Activated CD4-positive, alpha-beta memory T cell treated with anti-CD3 and anti-CD28 coated beads, Interleukin-2, amount 10 ng/mL, durations not matched to agents 7 days and 5 days (primary cell): ENCODE measurements around the gene ARID1B. TPM values are rescaled to one million over a fixed set of nuclear protein-coding genes. Genes with fewer than 3 reads are reported as not detected.

Source experiments
- CTCF ChIA-PET: fragments of 350-600 bp; sonication (Branson Sonifier 250); formaldehyde crosslinking; loops from one replicate; lab custom pipeline; 2021; ENCODE audit warnings: antibody characterized with exemption, inconsistent platforms; lab: Charles Lee
- POLR2A ChIA-PET: fragments of 350-600 bp; sonication (Branson Sonifier 250); formaldehyde crosslinking; loops from one replicate; lab custom pipeline; 2021; ENCODE audit warnings: antibody characterized with exemption; lab: Charles Lee
- DNase-seq: peaks from one replicate; pipeline ENCODE4 v3.0.0-alpha.2; 2020
- H3K27ac Mint-ChIP-seq: one replicate; pipeline ENCODE4 v1.8.0; 2021; ENCODE audit warnings: mild to moderate bottlenecking, mixed read lengths
- H3K27me3 Mint-ChIP-seq: one replicate; pipeline ENCODE4 v1.8.0; 2021; ENCODE audit warnings: mixed read lengths
- H3K36me3 Mint-ChIP-seq: one replicate; pipeline ENCODE4 v1.8.0; 2021; ENCODE audit warnings: low read depth, mixed read lengths
- H3K4me1 Mint-ChIP-seq: one replicate; pipeline ENCODE4 v1.8.0; 2021; ENCODE audit warnings: mixed read lengths
- H3K4me3 Mint-ChIP-seq: one replicate; pipeline ENCODE4 v1.8.0; 2021; ENCODE audit warnings: mild to moderate bottlenecking, mixed read lengths
- H3K9me3 Mint-ChIP-seq: one replicate; pipeline ENCODE4 v1.8.0; 2021; ENCODE audit warnings: mixed read lengths
- total RNA-seq, 2 experiments: library from RNA; stranded (reverse); gene quantifications; one replicate each; pipeline ENCODE4 v1.2.3, GENCODE V29; 2021

Gene ARID1B
- 10 to 100 TPM; 63.4 to 65.5 TPM for total RNA-seq

DNA sequence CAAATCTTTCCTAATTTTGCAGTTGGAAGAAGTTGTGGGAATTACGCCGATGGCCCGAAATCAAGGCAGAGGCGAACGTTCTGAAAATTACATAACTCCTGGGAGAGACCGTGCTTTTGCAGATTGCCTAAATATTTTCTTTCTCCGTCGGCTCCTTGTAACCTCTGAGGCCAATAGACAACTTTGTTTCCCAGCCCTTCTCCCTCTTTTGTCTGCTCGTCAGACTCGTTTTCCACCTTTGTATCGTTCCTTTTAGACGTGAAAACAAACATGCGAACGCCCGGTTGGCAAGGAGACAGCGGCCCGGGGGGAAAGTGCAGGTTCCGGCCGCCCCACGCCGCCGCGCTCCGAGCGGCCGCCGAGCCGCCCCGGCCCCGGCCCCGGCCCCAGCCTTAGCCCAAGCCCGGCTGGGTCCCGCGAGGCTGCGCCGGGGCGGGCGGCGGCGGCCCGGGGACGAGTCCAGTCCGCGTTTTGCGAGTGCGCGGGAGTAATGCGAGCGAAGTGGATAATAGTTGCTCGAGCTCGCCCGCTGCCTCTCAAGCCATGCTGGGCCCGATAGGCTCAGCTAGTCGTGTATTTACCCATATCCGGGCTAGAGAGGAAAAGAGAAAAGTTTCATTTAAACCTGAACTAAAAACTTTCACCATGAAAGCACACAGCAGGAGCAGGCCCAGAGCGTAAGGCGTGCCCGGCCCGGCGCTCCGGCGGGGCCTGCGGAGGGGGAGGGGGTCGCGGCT, at the start of gene ARID1B:
ARID1B (plus strand) TSS at position 539 of the 737 bp plus-strand sequence. CDS start 303 bp downstream, outside the sequence.
- ChIA-PET POLR2A (interaction anchor here (0.7 to 4.7 kb wide), 9 partner anchors 8 to 324 kb away, joined by 3 to 78 read pairs (median 5); no protein-coding TSS in a partner anchor), CTCF (interaction anchor here (0.9 to 1.5 kb wide), 4 partner anchors 9 to 538 kb away, joined by 3 to 5 read pairs (median 3); no protein-coding TSS in a partner anchor)
- DNase-seq = peak; percentile 81
- peak within 1 kb of the TSS; percentile 85 for H3K4me3 Mint-ChIP-seq
- H3K4me1 Mint-ChIP-seq = peaks cover 26% of the 10 kb centered on the region
- H3K36me3 Mint-ChIP-seq = peaks cover 7% of the 10 kb centered on the region
- H3K27ac Mint-ChIP-seq = peak within 1 kb of the TSS; percentile 98
- no peaks in the 10 kb centered on the region for H3K27me3 Mint-ChIP-seq
- no peaks in the 10 kb centered on the region for H3K9me3 Mint-ChIP-seq

DNA sequence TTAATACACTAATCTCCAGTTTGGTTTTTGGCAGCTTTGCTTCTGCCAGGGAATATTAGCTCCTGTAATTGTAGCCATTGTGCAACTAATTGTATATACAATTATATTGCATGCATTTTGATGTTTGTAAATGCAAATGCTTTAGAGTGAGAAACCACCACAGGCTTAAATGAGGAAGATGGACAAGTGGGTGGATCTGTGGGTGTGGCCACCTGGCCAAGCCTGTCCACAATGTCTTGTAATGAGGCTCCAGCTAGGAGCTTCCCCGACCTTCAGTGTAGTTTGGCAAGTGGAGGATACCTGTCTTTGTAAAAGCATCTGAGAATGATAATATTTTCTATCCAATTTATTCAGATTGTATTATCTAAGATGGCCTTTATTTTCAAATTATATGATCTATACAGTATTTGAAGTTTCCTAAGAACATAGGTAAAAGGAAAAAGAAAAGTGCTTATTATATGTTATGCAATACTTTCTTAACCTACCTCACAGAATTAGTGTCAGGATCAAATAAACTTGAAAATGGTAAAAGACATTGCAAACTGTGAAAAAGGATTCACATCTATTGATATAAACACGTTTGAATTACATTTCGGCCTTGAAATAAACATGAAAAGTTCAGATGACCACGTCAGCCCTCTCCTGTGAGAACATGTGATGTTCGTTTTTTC, 49.3 kb upstream of the ARID1B start:
- no peak overlapping the region for H3K27ac Mint-ChIP-seq
- POLR2A ChIA-PET = no interaction called here
- no peaks in the 10 kb centered on the region for H3K9me3 Mint-ChIP-seq
- CTCF ChIA-PET = no interaction called here
- peaks cover 11% of the 10 kb centered on the region for H3K27me3 Mint-ChIP-seq
- H3K36me3 Mint-ChIP-seq = no peaks in the 10 kb centered on the region
- H3K4me3 Mint-ChIP-seq = no peak overlapping the region
- no peak for DNase-seq
- peaks cover 2% of the 10 kb centered on the region for H3K4me1 Mint-ChIP-seq

DNA sequence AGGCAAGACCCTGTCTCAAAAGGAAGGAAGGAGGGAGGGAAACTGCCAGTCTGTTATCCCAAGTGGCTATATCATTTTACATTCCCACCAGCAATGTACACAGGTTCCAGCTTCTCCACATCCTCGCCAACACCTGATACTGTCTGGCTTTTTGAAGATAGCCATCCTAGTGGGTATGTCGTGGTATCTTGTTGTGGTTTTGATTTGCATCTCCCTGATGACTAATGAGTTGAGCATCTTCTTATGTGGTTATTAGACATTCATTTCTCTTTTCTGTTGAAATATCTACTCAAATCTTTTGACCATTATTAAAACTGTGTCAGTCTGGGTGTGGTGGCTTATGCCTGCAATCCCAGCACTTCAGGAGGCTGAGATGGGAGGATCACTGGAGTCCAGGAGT, 47.9 kb upstream of the ARID1B start:
- Mint-ChIP-seq H3K4me3 (no peak overlapping the region), H3K36me3 (no peaks in the 10 kb centered on the region), H3K4me1 (peaks cover 2% of the 10 kb centered on the region), H3K27ac (no peak overlapping the region), H3K27me3 (peaks cover 11% of the 10 kb centered on the region), H3K9me3 (no peaks in the 10 kb centered on the region)
- ChIA-PET CTCF (no interaction called here), POLR2A (no interaction called here)
- no peak for DNase-seq

DNA sequence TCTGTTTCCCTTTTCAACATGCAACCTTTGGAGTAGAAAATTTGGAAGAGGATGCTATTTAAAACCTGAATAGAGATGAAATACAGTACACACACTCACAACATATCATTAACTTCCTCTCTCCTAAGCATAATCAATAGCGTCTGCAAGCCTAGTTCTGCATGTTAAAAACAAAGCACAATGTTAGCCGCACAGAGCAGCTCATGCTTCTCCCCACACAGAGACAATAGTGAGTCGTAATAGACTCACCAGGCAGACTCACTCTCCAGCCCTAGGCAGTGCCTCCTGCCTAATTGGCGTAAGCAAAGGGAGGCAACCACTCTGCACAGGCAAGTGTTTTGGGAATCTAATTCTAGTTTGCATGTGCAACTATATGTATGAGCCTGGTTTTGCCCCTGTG, 45.8 kb upstream of the ARID1B start:
- H3K9me3 Mint-ChIP-seq = no peaks in the 10 kb centered on the region
- no peak overlapping the region for H3K4me3 Mint-ChIP-seq
- peaks cover 10% of the 10 kb centered on the region for H3K27me3 Mint-ChIP-seq
- no peaks in the 10 kb centered on the region for H3K36me3 Mint-ChIP-seq
- ChIA-PET POLR2A (no interaction called here), CTCF (no interaction called here)
- DNase-seq = no peak
- no peak overlapping the region for H3K27ac Mint-ChIP-seq
- peaks cover 2% of the 10 kb centered on the region for H3K4me1 Mint-ChIP-seq

DNA sequence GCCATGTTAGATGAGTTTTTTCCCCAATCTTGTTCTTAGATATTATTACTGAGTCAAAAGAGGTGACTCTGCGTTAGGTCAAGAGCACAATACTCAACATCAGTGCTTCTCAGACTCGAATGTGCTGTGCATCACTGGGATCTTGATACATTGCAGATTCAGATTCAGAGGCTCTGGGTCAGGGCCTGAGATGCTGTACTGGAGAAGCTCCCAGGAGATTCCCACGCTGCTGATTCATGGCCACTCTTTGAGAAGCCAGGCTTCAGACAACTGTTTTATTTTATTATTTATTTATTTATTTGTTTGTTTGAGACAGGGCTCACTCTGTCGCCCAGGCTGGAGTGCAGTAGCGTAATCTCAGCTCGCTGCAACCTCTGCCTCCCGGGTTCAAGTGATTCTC, 41.4 kb upstream of the ARID1B start:
- Mint-ChIP-seq H3K9me3 (peaks cover 8% of the 10 kb centered on the region), H3K4me3 (no peak overlapping the region), H3K36me3 (peaks cover 3% of the 10 kb centered on the region), H3K27ac (no peak overlapping the region), H3K4me1 (no peaks in the 10 kb centered on the region), H3K27me3 (no peaks in the 10 kb centered on the region)
- DNase-seq = no peak
- ChIA-PET POLR2A (no interaction called here), CTCF (no interaction called here)

DNA sequence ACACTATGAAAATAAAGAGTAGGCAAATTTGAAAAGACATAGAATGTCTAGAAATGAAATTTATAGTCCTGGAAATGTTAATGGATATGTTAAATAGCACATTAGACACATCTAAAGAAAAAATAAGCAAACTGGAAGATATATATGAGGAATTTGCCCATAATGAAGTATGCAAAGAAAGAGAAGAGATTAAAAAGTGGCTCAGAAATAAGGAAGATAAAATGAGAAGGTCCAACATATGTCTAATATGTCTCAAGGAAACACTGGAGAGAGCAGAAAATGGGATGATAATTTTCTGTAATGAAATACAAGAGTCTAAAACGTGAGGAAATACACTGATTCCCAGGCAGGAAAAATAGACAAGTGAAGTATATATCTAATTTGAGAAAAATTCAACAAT, 36.6 kb upstream of the ARID1B start:
- H3K36me3 Mint-ChIP-seq = peaks cover 4% of the 10 kb centered on the region
- H3K4me3 Mint-ChIP-seq = no peak overlapping the region
- peaks cover 2% of the 10 kb centered on the region for H3K27me3 Mint-ChIP-seq
- peaks cover 10% of the 10 kb centered on the region for H3K9me3 Mint-ChIP-seq
- CTCF ChIA-PET = no interaction called here
- H3K27ac Mint-ChIP-seq = no peak overlapping the region
- POLR2A ChIA-PET = interaction anchor here (0.7 kb wide), 1 partner anchor 40 kb away, joined by 3 read pairs; no protein-coding TSS in a partner anchor
- DNase-seq = no peak
- no peaks in the 10 kb centered on the region for H3K4me1 Mint-ChIP-seq

DNA sequence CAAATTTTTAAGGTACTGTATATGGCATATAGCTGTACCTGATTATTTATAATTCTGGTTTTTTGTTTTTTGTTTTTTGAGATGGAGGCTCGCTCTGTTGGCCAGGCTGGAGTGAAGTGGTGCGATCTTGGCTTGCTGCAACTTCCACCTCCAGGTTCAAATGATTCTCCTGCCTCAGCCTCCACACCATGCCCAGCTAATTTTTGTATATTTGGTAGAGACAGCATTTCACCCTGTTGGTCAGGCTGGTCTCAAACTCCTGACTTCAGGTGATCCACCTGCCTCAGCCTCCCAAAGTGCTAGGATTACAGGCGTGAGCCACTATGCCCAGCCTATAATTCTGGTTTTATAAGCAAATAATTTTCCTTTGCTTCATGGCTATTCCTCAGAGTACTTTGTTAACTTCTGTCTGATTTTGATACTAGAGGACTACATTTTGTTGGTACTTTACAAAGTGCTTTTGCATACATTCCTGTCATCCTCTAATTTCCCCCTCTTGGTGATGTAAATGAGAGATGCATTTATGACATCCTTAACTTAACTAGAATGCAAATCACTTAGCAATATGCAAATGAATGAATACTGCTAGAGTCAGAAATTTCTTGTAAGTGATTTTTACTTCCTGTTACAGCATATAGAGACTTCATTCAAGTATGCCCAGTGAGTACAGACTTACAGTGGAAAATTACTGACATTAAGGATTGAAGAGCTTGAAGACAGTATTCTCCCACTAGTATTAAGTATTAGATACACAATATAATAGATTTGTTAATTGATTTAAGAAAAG, 35.7 kb upstream of the ARID1B start:
- ChIA-PET POLR2A (interaction anchor here (0.7 kb wide), 1 partner anchor 39 kb away, joined by 3 read pairs; no protein-coding TSS in a partner anchor), CTCF (no interaction called here)
- peaks cover 10% of the 10 kb centered on the region for H3K9me3 Mint-ChIP-seq
- no peak overlapping the region for H3K27ac Mint-ChIP-seq
- peaks cover 4% of the 10 kb centered on the region for H3K36me3 Mint-ChIP-seq
- H3K4me1 Mint-ChIP-seq = no peaks in the 10 kb centered on the region
- H3K27me3 Mint-ChIP-seq = peaks cover 2% of the 10 kb centered on the region
- no peak overlapping the region for H3K4me3 Mint-ChIP-seq
- no peak for DNase-seq

DNA sequence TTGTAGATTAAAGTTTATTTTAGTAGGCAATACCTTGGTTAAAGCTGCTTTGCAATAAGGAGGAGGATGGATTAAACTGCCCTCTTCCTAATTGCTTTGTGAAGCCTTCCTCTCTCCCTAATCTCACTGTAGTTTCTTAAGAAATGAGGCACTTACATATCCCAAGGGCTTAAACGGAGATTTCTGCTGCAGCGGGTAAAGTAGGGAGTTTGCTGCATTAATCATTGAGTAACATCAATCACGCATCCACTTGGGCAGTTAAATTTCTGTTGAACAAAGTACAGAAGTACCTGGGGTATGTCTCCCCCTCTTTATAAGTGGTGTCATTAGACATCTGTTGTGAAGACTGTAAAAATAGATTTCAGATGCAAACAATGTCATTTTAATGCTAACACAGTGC, 29.5 kb upstream of the ARID1B start:
- no peak for DNase-seq
- POLR2A ChIA-PET = no interaction called here
- H3K4me3 Mint-ChIP-seq = no peak overlapping the region
- CTCF ChIA-PET = no interaction called here
- no peak overlapping the region for H3K27ac Mint-ChIP-seq
- peaks cover 7% of the 10 kb centered on the region for H3K27me3 Mint-ChIP-seq
- H3K4me1 Mint-ChIP-seq = no peaks in the 10 kb centered on the region
- no peaks in the 10 kb centered on the region for H3K9me3 Mint-ChIP-seq
- no peaks in the 10 kb centered on the region for H3K36me3 Mint-ChIP-seq

DNA sequence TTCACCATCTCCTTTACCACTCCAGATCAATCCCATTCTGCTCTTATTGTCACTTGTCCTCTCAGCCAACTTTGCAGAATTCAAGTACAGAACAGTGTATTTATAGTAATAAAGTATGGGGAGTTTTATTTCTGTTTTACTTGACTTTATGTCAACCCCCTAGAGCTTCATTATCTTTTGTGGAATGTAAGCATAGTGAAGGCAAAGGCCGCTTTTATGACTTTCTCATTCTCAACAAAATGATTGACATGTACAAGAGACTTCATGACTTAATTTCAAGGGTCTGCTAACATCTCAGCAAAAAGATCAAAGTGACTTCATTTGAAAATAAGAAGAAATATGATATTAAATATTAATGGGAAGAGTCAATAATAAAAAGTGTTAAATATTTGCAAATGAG, 28.7 kb upstream of the ARID1B start:
- H3K9me3 Mint-ChIP-seq = no peaks in the 10 kb centered on the region
- ChIA-PET CTCF (no interaction called here), POLR2A (no interaction called here)
- no peak for DNase-seq
- no peak overlapping the region for H3K4me3 Mint-ChIP-seq
- peaks cover 7% of the 10 kb centered on the region for H3K27me3 Mint-ChIP-seq
- H3K27ac Mint-ChIP-seq = no peak overlapping the region
- H3K4me1 Mint-ChIP-seq = no peaks in the 10 kb centered on the region
- H3K36me3 Mint-ChIP-seq = no peaks in the 10 kb centered on the region

DNA sequence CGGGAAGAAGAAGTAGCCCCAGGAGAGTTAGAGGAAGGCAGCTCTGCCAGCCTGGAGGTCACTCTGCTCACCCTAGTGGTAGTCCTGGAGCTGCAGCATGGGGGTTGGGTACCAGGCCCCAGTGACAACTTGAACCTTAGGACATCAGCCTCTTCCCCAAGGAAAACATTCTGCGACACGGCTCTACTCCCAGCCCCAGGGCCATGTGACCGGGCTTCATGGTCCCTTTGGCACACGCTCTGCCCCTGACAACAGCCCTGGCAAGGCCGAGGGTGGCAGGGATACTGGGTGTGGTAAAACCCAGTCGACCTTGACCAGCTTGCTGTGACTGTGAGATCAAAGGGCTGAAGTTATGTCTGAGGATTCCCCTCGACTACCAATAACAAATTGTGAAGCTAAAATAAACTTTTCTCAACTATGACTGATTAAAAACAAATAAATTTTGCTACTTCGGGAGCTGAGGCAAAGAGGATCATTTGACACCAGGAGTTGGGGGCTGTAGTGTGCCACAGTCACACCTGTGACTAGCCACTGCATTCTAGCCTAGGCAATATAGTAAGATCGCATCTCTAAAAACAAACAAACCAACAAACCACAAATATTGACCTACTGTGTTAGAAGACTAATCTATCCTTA, 24.4 kb upstream of the ARID1B start:
- H3K9me3 Mint-ChIP-seq = no peaks in the 10 kb centered on the region
- CTCF ChIA-PET = interaction anchor here (0.6 to 0.8 kb wide), 2 partner anchors 10 to 1599 kb away, joined by 3 read pairs; no protein-coding TSS in a partner anchor

DNA sequence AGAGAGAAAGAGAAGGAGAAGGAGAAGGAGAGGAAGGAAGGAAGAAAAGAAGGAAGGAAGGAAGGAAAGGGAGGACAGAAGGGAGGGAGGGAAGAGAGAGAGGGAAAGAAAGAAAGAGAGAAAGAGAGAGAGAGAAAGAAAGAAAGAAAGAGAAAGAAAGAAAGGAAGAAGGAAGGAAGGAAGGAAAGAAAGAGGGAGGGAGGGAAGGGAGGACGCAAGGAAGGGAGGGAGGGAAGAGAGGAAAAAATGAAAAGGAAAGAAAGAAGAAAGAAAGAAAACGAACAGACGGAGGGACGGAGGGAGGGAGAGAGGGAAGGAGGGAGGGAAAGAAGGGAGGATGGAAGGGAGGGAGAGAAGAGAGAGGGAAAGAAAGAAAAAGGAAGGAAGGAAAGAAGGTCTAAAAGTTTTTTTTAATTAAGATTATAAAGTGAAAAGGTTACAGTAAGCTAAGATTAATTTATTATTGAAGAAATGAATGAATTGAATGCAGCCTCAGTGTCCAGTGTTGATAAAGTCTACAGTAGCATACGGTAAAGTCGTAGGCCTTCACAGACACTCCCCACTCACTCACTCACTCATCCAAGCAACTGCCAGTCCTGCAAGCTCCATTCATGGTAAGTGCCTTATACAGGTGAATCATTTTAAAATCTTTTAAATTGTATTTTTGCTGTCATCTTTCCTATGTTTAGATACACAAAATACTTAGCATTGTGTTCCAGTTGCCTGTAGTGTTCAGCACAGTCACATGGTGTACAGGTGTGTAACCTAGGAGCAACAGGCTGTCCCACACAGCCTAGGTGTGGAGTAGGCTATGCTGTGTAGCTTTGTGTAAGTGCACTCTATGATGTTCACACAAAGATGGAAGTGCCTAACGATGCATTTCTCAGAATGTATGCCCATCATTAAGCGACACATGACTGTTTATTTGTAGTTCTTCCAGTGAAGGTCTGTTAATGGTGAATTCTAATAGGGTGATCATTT, 20.3 kb upstream of the ARID1B start:
- no peak overlapping the region for H3K4me3 Mint-ChIP-seq
- H3K36me3 Mint-ChIP-seq = no peaks in the 10 kb centered on the region
- DNase-seq = no peak
- CTCF ChIA-PET = no interaction called here
- H3K9me3 Mint-ChIP-seq = no peaks in the 10 kb centered on the region
- POLR2A ChIA-PET = no interaction called here
- H3K27ac Mint-ChIP-seq = no peak overlapping the region
- H3K4me1 Mint-ChIP-seq = no peaks in the 10 kb centered on the region
- peaks cover 5% of the 10 kb centered on the region for H3K27me3 Mint-ChIP-seq

More for the DNA sequence above, 24.4 kb upstream of the ARID1B start:
- no peak overlapping the region for H3K27ac Mint-ChIP-seq
- no peaks in the 10 kb centered on the region for H3K36me3 Mint-ChIP-seq
- H3K27me3 Mint-ChIP-seq = peaks cover 5% of the 10 kb centered on the region
- H3K4me3 Mint-ChIP-seq = no peak overlapping the region
- H3K4me1 Mint-ChIP-seq = no peaks in the 10 kb centered on the region
- POLR2A ChIA-PET = no interaction called here
- DNase-seq = no peak

DNA sequence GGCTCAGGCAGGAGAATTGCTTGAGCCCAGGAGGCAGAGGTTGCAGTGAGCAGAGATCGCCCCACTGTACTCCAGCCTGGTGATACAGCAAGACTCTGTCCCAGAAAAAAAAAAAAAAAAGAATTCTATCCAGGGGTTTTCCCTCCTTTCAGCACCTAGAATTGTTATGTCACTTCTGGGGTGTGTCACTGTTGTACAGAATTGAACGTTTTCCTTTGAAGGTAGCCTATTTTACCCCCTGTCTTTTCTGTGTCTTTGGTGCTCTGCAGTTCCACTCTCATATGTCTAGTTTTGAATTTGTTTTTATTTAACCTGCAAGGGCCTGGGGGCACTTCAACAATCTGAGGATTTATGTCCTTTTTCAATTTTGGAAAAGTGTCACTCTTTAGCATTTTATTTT, 19.3 kb upstream of the ARID1B start:
- CTCF ChIA-PET = no interaction called here
- H3K4me1 Mint-ChIP-seq = no peaks in the 10 kb centered on the region
- no peaks in the 10 kb centered on the region for H3K36me3 Mint-ChIP-seq

More for the DNA sequence above, 19.3 kb upstream of the ARID1B start:
- Mint-ChIP-seq H3K27me3 (peaks cover 5% of the 10 kb centered on the region), H3K9me3 (no peaks in the 10 kb centered on the region), H3K4me3 (no peak overlapping the region), H3K27ac (no peak overlapping the region)
- no peak for DNase-seq
- POLR2A ChIA-PET = no interaction called here
